ENCODE data around the gene CLIC4.

CLIC4 gene

DNA sequence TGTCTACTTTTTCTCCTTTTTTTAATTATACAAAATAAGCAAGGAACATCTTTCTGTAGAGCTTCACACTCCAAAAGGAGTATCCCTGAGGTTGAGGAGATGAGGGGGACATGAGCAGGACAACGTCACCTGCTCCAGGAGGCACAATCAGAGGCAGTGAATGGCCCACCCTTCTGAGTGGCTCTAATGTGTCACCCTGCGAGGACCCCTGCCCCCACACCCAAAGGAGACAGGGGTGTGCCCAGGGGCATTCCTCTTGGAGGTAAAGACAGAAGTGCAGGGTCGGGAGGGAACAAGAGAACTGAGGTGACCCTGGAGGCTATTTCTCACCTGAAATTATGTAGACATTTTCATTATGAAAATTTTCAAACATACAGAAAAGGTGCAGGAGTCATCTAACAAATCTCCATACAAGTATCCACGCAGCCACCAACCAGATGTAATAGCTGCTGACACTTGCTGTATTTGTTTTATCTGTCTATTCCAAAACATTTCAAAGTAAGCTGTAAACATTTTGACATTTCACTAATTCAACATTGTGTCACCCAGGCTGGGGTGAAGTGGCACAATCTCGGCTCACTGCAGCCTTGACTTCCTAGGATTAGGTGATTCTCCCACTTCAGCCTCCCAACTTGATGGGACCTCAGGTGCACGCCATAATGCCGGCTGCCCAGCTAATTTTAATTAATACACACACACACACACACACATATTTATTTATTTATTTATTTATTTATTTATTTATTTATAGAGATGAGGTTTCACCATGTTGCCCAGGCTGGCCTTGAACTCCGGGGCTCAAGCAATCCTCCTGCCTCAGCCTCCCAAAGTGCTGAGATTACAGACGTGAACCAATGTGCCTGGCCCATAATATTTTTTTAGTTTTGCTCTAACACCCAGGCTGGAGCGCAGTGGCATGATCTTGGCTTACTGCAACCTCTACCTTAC lies 114.1 kb downstream of the CLIC4 start:
- DNase-seq (ENCODE audit: low read depth) = no peak

DNA sequence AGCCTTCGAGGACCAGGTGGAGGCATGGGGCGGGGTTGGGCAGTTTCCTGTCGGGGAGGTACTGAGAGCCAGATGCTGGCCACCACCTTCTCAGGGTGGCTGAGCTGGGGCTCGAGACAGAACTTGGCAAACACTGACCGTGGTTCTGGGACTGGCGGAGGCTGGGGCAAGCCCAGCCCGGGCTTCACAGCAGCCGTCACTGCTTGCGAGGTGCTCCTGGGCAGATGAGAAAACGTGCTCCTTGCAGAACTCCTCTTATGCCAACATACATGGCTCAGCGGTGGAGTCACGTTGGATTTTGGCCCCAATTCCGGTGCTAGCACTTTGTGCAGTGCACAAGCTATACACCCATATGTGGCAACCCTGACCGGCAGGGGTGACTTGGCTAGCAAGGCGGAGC lies 115.6 kb downstream of the CLIC4 start:
- no peak for DNase-seq (ENCODE audit: low read depth)

DNA sequence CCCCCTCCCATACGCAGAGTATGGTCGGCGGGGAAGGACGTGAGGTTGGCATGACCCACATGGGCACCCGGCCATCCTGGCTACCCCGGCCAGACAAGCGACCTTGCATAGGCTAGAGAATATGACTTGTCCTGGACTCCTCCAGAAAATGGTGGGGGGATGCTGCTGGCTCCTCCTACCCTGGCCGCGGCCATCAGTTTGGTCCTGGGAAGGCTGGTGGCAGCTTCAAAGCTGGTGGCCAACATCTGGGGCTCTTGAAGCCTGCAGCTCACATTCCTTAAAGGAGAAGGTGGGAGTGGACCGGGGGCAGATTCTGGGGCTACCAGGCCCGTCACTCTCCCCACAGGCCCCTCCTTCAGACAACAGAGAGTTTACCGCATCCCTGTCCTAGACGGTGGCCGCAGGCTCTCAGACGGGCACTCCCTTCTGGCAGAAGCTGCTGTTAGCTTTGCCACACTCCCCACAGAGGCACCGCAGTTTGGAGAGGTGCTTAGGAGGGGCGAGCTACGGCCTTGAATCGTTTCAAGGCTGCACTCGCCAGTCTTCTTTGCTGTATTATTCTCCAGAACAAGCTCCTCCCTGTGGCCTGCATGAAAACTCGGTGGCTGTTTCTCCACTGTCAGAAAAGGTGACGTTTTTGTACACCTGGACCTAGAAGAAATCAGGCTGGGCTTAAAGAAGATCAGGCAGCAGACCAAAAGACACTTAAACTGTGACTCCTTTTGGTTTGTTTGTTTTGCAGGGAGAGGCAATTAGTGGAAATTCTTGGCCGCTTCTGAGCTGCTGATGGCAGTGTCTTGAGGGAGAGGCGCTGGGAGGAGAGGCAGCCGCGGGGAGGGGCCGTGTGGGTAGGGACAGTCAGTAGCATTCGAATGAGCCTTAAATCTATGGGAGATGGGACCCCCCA lies 116.8 kb downstream of the CLIC4 start:
- no peak for DNase-seq (ENCODE audit: low read depth)

DNA sequence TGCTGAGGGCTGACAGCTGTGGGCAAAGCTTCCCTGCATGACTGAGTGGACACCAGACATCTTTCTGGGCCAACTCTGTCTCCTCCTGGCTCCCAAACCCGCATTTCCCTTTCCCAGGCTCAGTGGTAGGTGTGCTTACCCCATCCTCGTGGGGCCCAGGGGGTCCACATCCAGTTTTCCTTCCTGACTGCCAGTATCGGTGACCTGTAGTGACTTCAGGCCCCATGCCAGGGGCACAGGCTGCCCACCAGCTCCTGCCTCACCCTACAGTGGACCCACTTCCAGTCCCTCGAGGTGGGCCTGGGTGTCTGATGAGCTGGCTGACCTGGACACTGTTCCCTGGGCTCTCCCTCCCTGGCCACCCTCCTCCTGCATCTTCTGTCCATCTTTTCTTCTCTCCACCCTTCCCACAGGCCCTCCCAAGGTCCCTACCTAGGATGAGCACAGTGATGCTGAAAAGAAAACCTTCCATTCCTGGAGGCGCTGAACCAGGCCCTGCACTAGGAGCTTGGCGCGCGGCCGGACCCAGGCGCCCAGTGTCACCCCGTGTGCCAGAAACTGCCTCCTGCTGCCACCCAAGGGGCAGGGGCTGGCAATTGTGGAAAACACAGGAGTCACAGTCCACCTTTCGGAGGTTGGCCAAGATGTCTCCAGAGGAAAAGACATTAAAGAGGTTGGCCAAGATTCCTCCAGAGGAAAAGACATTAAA lies 117.7 kb downstream of the CLIC4 start:
- DNase-seq (ENCODE audit: low read depth) = no peak

DNA sequence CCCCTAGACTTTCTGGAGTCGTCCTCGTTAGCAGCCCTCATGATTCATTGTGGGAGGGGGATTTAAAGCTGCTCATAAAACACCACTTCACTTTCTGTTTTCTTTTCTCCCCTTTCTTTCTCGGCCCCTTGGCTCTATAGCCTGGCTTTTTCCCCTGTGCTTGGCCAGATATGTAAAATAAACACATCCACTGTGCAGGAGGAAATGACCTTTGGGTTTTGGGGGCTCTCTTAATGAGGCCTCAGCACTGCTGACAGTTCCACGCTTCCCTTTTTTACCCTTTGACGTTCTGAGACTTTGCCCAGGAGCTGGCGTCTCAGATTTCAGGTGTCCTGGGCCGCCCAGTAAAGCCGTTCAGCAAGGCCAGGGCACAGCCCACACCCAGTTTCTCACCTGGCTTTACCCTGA lies 119.1 kb downstream of the CLIC4 start:
- DNase-seq (ENCODE audit: low read depth) = no peak

DNA sequence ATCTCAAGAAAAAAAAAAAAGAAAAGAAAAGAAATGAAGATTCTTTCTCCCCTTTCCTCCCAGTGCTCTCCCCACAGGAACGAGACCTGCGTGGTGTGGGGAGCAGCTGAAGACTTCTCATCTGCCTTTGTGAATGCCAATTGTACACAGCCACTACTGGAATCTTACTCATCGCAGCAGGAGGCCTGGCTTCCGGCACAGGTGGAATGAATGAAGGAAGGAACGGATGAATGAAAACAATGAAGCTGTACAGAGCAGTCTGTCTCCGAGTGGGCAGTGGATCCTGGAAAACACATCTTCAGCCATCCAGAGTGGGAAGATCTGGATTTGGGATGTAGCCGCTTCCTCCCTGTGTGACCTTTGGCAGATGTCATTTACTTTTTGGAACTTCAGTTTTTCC lies 119.9 kb downstream of the CLIC4 start:
- DNase-seq (ENCODE audit: low read depth) = no peak

DNA sequence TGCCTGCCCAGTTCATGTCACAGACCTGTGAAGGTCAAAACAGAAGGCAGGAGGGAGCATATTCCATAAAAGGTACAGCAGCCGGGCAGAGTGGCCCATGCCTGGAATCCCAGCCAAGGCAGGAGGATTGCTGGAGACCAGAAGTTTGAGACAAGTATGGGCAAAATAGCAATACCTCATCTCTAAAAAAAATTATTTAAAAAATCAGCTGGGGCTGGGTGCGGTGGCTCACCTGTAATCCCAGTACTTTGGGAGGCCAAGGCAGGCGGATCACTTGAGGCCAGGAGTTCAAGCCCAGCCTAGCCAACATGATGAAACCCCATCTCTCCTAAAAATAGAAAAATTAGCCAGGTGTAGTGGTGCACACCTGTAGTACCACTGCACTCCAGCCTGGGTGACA lies 120.3 kb downstream of the CLIC4 start:
- no peak for DNase-seq (ENCODE audit: low read depth)

DNA sequence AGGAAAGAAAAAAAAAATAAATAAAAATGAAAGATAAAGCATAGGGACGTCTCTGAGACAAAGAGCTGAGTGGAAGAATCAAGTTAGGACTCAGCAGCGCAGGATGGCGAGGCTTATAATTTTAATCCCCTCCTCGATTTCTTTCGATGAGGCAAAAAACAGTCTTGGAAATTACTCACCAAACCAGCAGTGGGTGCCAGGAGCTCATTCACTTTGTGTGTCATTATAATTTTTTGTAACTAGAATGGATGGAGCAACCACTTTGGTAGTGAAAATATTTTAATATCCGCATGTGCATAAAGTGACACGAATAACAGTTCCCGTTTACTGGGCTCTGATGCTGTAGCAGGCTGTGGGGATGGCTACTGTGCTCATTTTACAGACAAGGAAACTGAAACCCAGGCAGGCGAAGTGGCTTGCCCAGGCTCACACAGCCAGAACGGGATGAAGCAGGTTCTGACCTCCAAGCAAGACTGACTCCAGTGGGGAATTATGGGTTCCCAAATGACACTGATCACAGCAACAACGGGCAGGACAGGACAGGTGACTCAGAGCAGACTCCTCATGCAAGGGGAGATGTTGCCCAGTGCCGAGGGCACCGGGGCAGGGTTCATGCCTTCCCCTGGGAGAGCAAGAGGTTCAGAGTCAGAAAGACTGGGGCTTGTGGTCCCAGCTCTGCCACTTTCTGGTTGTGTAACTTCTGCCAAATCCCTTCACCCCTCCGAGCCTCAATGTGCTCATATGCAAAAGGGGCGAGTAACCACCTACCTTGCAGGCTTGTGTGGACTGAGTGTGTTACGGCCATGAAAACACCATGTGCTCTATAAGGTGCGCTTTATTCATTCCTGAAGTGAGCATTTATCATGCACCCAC lies 121.2 kb downstream of the CLIC4 start:
- no peak for DNase-seq (ENCODE audit: low read depth)

DNA sequence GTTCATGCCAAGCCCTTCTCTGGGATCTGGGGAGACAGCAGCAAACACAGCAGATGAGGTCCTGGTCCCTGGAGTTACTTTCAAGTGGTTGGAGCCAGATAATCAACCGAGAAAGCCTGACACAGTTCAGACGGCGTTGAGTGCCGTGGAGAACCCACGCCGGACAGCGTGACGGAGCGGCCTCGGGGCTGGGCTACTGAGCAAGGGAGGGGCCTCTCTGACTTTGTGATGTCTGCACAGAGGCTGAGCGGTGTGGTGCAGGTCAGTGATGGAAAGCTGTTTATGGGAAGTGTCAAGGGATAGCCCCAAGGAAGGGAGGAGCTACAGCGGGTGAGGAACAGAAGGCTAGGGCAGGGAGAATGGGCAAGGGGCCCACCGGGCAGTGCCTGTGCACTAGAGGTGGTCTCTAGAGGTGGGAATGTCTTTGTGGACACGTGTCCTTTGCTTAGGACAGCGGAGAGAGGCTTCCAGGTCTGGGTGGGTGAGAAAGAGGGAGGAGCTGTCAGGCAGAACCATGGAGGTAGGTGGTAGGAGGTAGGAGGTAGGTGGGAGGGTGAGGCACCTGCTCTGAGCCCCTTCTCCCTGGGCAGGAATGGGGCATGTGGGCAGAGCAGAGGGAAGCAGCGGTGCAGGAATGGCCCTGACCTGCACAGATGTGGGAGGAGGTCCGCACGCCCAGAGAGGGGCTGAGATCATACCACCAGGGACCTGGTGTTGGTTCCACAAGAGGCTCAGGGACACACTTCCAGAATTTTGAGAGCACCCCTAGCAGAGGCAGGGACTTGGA lies 122.0 kb downstream of the CLIC4 start:
- no peak for DNase-seq (ENCODE audit: low read depth)

DNA sequence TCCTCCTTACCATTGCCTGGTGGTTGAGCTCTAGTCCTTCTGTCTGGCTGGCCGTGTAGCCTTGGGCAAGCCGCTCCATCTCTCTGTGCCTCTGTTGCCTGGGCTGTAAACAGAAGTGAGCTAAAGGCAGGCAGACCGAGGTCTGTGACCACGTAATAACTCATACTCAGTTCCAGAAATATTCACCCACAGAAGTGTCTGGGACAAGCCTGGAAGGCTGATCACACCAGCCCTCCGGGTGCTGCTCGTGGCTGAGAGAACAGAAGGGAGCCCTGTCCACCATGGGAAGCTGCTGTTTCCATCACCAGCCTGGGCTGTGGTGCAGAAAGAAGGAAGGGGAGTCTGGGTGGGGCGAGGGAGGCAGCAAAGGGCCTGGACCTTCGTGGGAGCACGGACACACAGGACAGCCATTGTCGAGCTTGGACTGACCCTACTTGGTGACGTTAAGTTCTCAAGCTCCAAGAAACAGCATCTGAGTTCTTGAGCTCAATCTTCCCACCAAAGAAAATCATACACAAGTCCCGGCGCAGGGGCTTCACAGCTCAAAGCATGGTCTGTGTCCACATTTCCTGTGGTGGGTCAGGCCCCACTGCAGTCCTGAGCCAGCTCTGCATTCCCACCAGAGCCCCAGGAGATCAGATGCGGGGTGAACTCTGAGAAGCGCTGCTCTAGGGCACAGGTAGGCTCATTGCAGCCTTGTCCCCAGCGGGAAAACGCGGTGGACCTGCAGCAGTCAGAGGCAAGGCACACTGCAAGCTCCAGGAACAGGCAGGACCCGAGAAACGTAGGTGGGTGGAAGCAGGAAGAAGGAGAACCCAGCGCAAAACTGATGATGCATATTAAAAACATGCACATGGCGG lies 123.0 kb downstream of the CLIC4 start:
- no peak for DNase-seq (ENCODE audit: low read depth)

DNA sequence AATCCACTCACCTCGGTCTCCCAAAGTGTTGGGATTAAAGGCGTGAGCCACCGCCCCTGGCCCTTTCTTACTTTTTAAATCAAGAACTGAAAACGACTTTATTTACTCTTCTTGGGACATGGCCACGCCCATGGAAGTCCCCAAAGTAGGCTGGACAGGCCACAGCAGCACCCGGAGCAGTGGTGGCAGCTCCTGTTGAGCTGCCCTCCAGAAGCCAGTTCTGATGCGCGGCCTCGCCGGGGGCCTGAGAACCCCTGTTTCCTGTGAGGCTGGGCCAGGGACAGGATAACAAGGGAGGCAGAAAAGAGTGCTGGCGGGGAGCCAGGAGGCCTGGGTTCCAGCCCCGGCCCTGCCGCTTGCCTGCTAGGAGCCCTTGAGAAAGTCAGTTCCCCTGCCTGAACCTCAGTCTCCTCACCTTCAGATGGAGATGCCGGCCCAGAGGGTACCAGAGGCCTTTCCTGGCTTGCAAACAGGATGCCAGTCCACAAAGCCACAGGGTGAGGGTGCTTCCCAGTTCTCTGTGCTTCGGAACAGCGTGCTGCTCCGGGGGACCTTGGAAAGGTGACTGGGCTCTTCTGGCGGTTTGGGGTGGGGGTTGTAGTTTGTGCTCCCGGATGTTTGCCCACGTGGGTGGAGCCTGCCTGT lies 125.4 kb downstream of the CLIC4 start:
- DNase-seq (ENCODE audit: low read depth) = no peak

DNA sequence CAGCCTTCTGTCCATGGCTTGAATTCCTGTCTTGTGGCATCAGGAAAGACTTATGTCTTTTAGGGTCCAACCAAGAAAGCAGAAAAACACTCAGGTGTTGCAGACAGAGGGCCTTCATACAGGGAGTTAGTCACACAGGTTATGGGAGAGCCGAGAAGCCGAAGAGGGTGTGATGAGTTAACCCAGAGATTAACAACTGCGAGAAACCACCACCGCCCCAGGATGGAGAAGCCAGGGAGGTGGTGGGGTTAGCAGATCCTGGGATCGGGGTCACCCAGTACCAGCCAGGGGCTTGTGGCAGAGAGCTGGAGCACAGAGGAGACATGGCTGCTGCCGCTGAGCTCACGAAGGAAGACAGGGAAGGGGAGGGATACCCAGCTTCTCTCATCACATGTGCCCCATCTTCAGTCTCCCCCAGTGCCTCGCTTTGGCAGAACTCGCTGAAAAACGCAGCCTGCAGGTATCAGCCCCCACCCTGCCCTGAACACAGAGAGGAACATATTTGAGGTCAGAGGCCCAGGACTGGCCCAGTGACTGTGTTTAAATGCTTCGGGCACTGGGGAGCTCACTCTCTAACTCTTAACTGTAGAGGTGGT lies 126.2 kb downstream of the CLIC4 start:
- DNase-seq (ENCODE audit: low read depth) = no peak

DNA sequence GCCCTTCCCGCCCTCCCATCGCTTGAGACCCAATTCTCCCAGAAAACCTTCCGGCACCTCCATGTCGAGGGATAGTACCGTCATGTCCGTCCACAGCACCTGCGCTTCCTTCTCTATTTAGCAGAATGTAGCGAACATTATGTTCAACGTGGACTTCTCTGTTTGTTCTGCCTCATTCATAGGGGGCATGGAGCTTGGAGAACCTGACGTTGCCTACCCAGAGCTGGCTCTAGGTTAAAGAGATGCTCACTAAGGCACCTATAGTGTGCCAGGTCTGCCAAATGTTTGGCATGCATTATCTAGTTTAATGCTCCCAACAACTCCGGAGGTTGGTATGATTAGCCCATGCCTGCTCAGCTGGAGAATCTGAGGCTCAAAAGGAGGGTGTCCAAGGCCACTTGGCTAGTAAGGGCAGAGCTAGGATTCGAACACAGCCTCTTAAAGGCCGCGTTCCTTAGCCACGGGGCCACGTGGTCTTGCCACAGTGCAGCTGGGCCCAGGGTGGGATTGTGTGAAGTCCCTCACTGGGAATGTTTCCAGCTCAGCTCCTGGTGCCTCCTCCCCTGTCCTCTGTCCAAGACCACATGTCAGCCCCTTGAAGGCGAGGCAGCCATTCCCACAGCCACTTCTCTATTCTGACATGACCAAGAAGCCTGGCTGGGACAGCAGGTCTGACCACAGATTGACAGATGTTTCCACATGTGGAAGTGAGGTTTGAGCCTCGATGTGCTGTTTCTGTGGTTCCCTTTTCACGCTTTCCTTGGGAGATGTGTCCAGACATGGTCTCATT lies 127.0 kb downstream of the CLIC4 start:
- no peak for DNase-seq (ENCODE audit: low read depth)

DNA sequence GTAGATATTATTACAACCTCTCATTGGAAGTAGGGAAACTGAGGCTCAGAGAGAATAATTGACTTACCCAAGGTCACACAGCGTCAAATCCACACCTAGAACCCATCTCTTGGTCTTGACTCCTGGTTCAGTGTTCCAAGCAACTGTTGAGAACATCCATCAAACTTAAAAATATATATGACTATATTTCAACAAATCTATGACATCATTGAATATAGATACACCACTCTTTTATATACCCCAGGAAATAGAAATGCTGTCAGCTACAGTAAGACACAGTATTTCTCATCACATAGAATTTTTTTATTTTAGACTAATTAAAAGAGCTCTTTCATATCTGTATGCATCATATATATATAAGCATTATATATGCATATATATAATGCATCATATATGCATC lies 127.9 kb downstream of the CLIC4 start:
- no peak for DNase-seq (ENCODE audit: low read depth)

DNA sequence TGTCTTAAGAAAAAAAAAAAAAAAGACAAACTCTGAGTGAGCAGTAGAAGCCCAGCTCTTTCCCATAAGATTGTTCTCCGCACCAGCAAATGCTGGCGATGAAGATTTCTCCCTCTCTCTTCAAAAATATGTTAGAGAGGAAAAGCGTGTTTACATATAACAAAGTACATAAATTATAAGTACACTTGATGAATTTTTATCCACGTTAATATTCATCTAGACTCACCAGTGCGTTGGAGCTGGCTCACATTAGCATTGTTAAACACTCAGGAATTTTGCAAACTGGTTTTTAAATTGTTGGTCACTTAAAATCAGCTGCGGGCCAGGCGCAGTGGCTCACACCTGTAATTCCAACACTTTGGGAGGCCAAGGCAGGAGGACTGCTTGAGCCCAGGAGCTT lies 128.8 kb downstream of the CLIC4 start:
- DNase-seq (ENCODE audit: low read depth) = no peak

DNA sequence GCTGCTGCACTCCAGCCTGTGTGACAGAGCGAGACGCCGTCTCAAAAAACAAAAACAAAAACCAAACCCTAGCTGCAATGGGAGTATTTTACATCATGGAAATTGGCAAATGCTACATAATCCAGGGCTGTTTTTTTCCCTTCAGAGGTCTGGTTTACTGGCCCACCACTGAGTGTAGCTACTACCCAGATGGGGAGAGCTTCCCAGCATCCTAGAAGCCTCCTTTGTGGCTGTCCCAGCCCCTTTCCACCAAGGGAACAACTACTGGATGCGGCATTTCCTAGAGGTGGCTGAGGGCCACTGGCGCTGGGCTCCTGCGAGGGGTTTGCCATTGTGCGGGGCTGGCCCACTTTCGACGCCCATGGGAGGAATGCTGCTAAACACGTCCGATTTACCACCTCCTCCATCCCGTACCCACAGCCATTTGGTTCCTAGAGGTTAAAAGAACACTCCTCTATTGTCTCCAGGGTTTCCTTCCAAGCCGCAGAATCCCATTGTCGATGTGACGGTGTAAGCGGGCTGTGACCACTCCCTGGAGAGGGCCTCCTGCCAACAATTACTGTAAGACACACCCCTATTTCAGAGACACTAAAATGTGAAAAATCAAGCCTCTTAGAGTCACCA lies 129.5 kb downstream of the CLIC4 start:
- no peak for DNase-seq (ENCODE audit: low read depth)

DNA sequence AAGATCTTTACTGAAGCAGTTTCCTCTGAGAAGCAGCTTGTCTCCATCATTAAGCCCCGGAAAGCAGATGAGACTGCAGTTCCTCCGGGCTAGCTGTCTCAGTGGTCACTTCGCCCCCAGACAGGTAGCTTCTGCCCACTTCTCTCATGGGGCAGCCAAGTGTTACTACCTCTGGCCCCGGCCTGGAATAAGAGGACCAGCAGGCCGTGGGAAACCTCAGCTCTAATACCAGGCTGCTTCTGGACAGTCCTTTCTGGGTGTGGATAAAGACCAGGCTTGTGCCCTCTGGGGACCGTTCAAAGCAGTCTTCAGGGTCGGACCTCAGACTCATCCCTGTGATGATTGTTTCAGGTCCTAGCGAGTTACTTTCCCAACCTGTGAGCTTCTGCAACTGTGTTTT lies 130.0 kb downstream of the CLIC4 start:
- DNase-seq (ENCODE audit: low read depth) = no peak
